Endothelial cell (in vitro differentiated cells): Measurements from ENCODE around the gene PDE6B. TPM values are rescaled to one million over a fixed set of nuclear protein-coding genes. Genes with fewer than 3 reads are reported as not detected.
A peak's percentile ranks its signal among the peaks of the same experiment; 100 is the strongest.

ENCODE experiments used
- DNase-seq: peaks from one replicate; pipeline ENCODE4 v3.0.0; 2021; ENCODE audit warnings: low spot score
- H3K27ac Mint-ChIP-seq: one replicate; pipeline ENCODE4 v1.8.0; 2021; ENCODE audit warnings: mixed read lengths, inconsistent platforms; ENCODE audit not compliant: unreplicated experiment
- H3K27me3 Mint-ChIP-seq: one replicate; pipeline ENCODE4 v1.8.0; 2021; ENCODE audit warnings: mild to moderate bottlenecking, moderate library complexity, mixed read lengths, inconsistent platforms; ENCODE audit not compliant: unreplicated experiment
- H3K36me3 Mint-ChIP-seq: one replicate; pipeline ENCODE4 v1.8.0; 2021; ENCODE audit warnings: mild to moderate bottlenecking, low read depth, mixed read lengths, inconsistent platforms; ENCODE audit not compliant: unreplicated experiment
- H3K4me1 Mint-ChIP-seq: one replicate; pipeline ENCODE4 v1.8.0; 2021; ENCODE audit warnings: mild to moderate bottlenecking, mixed read lengths, inconsistent platforms; ENCODE audit not compliant: unreplicated experiment
- H3K4me3 Mint-ChIP-seq: one replicate; pipeline ENCODE4 v1.8.0; 2021; ENCODE audit warnings: mild to moderate bottlenecking, mixed read lengths, inconsistent platforms; ENCODE audit not compliant: unreplicated experiment
- H3K9me3 Mint-ChIP-seq: one replicate; pipeline ENCODE4 v1.8.0; 2021; ENCODE audit warnings: mixed read lengths, inconsistent platforms; ENCODE audit not compliant: unreplicated experiment
- total RNA-seq: library from RNA; stranded (reverse); fragmentation: NEBNext Ultra II Directional; extraction: Animal tissue kit (Norgen Biotek cat#: 25700); gene quantifications from one replicate; pipeline ENCODE4 v1.2.1, GENCODE V29; 2021; ENCODE audit not compliant: unreplicated experiment
- TF ChIP-seq, protein P1 (sequence below): fragments of 200-600 bp; sonication (generic); IDR thresholded peaks from one replicate; pipeline ENCODE4 v1.5.0; 2021; ENCODE audit warnings: antibody characterized with exemption; ENCODE audit not compliant: unreplicated experiment

The PDE6B gene
- total RNA-seq, 1 donor from 2014 or later, result 5.1 TPM

DNA sequence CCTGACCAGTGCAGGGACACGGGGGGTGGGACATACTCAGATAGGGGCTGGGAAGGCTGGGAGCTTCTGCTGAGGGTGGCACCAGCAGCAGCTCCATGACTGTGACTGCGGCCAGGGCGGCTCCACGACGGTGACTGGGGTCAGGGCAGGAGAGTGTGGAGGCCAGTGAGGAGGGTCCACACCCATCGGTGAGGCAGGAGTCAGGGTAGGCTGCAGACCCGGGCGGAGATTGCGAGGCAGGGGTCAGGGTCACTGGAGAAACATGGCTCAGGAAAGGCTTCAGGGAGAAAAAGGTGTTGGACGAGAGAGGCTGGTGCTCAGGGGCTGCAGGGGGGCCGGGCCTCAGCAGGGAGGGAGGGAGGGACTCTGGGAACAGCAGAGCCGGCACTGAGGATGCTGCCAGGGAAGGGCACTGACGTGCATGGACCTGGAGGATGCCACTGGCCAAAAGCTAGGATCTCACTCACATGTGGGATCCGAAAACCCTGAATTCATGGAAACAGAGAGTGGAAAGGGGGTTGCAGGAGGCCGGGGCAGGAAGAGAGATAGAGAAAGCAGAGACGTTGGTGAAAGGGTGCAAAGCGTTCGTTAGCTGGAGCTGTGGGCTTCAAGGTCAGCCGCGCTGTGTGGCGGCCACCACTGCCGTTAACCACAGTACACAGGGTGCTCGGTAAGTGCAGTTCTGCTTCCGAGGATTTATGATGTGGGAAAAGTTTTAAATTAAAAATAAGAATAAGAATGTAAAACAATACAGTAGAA, 26.7 kb downstream of the PDE6B start:
- TF ChIP-seq, protein P1, sequence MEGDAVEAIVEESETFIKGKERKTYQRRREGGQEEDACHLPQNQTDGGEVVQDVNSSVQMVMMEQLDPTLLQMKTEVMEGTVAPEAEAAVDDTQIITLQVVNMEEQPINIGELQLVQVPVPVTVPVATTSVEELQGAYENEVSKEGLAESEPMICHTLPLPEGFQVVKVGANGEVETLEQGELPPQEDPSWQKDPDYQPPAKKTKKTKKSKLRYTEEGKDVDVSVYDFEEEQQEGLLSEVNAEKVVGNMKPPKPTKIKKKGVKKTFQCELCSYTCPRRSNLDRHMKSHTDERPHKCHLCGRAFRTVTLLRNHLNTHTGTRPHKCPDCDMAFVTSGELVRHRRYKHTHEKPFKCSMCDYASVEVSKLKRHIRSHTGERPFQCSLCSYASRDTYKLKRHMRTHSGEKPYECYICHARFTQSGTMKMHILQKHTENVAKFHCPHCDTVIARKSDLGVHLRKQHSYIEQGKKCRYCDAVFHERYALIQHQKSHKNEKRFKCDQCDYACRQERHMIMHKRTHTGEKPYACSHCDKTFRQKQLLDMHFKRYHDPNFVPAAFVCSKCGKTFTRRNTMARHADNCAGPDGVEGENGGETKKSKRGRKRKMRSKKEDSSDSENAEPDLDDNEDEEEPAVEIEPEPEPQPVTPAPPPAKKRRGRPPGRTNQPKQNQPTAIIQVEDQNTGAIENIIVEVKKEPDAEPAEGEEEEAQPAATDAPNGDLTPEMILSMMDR, result no peak
- Mint-ChIP-seq H3K27me3 (peaks cover 14% of the 10 kb centered on the region), H3K36me3 (peaks cover 5% of the 10 kb centered on the region), H3K9me3 (peaks cover 3% of the 10 kb centered on the region), H3K4me3 (peak overlapping the region; percentile 51), H3K4me1 (no peaks in the 10 kb centered on the region), H3K27ac (peak overlapping the region; percentile 61)
- no peak for DNase-seq

DNA sequence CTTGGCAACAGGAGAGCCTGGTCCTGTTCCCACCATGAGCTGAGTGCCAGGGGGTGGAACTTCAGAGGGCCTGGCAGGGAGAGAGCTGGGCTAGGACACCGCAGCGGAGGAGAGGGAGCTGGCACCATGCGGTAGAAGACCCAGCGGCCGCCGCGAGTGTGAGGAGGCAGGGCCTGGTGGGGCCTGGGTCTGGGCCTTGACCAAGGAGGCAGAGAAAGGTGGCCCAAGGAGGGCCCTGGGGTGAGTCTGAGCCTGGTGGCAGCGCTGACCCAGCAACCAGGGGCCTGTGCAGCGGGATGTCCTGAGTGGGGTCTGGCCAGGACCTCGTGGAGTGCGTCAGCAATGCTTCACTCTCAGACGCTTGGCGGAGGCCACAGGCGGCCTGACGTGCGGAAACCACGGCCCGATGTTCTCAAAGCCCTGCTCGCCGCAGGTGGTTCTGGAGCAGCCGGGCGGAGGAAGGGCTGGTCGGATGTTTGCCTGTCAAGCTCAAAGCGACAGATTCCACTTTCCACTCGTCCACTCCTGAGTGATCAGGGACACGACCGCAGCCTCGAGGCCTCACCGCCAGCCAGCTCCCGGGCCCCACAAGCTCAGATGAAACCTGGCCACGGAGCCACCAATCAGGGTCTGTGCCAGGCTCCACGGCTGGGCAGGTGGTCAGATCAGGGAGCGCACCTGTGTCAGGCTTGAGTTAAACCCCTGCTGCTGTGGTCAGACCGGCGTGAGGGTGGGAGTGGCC, 27.9 kb downstream of the PDE6B start:
- no peak overlapping the region for H3K4me3 Mint-ChIP-seq
- H3K36me3 Mint-ChIP-seq, result peaks cover 5% of the 10 kb centered on the region
- peak overlapping the region; percentile 52 for H3K27ac Mint-ChIP-seq
- TF ChIP-seq, protein P1, result no peak
- peaks cover 3% of the 10 kb centered on the region for H3K9me3 Mint-ChIP-seq
- peaks cover 16% of the 10 kb centered on the region for H3K27me3 Mint-ChIP-seq
- H3K4me1 Mint-ChIP-seq, result no peaks in the 10 kb centered on the region
- DNase-seq, result no peak

DNA sequence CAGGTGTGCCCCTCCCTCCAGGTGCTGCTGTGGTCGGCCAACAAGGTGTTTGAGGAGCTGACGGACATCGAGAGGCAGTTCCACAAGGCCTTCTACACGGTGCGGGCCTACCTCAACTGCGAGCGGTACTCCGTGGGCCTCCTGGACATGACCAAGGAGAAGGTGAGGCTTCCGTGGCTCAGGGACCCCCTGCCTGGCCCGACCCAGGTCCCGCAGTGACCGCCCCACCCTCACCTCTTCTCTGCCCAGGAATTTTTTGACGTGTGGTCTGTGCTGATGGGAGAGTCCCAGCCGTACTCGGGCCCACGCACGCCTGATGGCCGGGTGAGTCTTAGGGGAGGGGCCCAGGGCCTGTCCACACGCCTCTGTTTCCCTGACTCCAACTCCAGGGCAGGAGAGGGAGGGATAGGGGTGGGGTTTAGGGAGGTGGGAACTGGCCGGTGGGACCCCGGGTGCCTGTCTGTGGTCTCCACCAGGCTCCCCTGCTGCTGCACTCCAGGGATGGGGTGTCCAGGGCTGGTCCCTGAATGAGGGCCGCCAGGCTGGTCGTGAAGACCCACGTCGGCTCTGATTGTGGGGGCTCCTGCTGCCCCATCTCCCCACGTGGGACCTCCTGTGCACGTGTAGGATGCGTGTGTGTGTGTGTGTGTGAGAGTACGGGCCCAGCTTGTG, 28.6 kb downstream of the PDE6B start:
- Mint-ChIP-seq H3K4me1 (no peaks in the 10 kb centered on the region), H3K4me3 (no peak overlapping the region), H3K27ac (no peak overlapping the region), H3K9me3 (peaks cover 3% of the 10 kb centered on the region), H3K27me3 (peaks cover 16% of the 10 kb centered on the region), H3K36me3 (peaks cover 5% of the 10 kb centered on the region)
- DNase-seq, result no peak
- TF ChIP-seq, protein P1, result no peak

DNA sequence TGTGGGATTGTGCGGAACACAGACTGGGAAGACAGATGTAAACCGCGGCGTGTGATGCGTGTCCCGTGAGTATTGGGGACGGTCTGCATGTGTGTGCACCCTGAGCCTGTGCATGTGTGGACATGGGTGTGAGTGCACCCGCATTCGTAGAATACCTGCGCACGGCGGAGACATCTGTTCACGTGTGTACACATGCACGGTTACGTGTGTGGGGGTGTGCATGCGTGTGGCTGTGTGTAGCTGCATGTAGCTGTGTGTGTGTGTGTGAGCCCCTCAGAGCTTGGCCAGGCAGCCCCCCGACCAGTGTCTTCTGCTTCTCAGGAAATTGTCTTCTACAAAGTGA, 29.1 kb downstream of the PDE6B start:
- TF ChIP-seq, protein P1, result no peak
- peaks cover 8% of the 10 kb centered on the region for H3K36me3 Mint-ChIP-seq
- no peak for DNase-seq
- H3K27ac Mint-ChIP-seq, result no peak overlapping the region
- H3K9me3 Mint-ChIP-seq, result peaks cover 3% of the 10 kb centered on the region
- no peak overlapping the region for H3K4me3 Mint-ChIP-seq
- H3K4me1 Mint-ChIP-seq, result no peaks in the 10 kb centered on the region
- H3K27me3 Mint-ChIP-seq, result peaks cover 16% of the 10 kb centered on the region
